Endothelial cell (in vitro differentiated cells): ENCODE data around the gene VTN. TPM values are rescaled to one million over a fixed set of nuclear protein-coding genes. Genes with fewer than 3 reads are reported as not detected.

ENCODE experiments used
- DNase-seq: peaks from one replicate; pipeline ENCODE4 v3.0.0; 2021; ENCODE audit warnings: low spot score
- H3K27ac Mint-ChIP-seq: one replicate; pipeline ENCODE4 v1.8.0; 2021; ENCODE audit warnings: mixed read lengths, inconsistent platforms; ENCODE audit not compliant: unreplicated experiment
- H3K27me3 Mint-ChIP-seq: one replicate; pipeline ENCODE4 v1.8.0; 2021; ENCODE audit warnings: mild to moderate bottlenecking, moderate library complexity, mixed read lengths, inconsistent platforms; ENCODE audit not compliant: unreplicated experiment
- H3K36me3 Mint-ChIP-seq: one replicate; pipeline ENCODE4 v1.8.0; 2021; ENCODE audit warnings: mild to moderate bottlenecking, low read depth, mixed read lengths, inconsistent platforms; ENCODE audit not compliant: unreplicated experiment
- H3K4me1 Mint-ChIP-seq: one replicate; pipeline ENCODE4 v1.8.0; 2021; ENCODE audit warnings: mild to moderate bottlenecking, mixed read lengths, inconsistent platforms; ENCODE audit not compliant: unreplicated experiment
- H3K4me3 Mint-ChIP-seq: one replicate; pipeline ENCODE4 v1.8.0; 2021; ENCODE audit warnings: mild to moderate bottlenecking, mixed read lengths, inconsistent platforms; ENCODE audit not compliant: unreplicated experiment
- H3K9me3 Mint-ChIP-seq: one replicate; pipeline ENCODE4 v1.8.0; 2021; ENCODE audit warnings: mixed read lengths, inconsistent platforms; ENCODE audit not compliant: unreplicated experiment
- CTCF ChIP-seq: fragments of 200-600 bp; sonication (generic); IDR thresholded peaks from one replicate; pipeline ENCODE4 v1.5.0; 2021; ENCODE audit warnings: antibody characterized with exemption; ENCODE audit not compliant: unreplicated experiment
- total RNA-seq: library from RNA; stranded (reverse); fragmentation: NEBNext Ultra II Directional; extraction: Animal tissue kit (Norgen Biotek cat#: 25700); gene quantifications from one replicate; pipeline ENCODE4 v1.2.1, GENCODE V29; 2021; ENCODE audit not compliant: unreplicated experiment

The VTN gene
- total RNA-seq, 1 donor from 2014 or later, result not detected

- peak; percentile 70 for DNase-seq
- TF ChIP-seq CTCF, result no peak
- H3K36me3 Mint-ChIP-seq, result peaks cover 25% of the 10 kb centered on the region
- peak overlapping the region; percentile 99 for H3K4me3 Mint-ChIP-seq
- H3K27me3 Mint-ChIP-seq, result peaks cover 26% of the 10 kb centered on the region
- no peaks in the 10 kb centered on the region for H3K9me3 Mint-ChIP-seq
- H3K27ac Mint-ChIP-seq, result peak overlapping the region; percentile 100
- H3K4me1 Mint-ChIP-seq, result peaks cover 60% of the 10 kb centered on the region
Measured at GRCh38 chr17:28335959-28336871, 33.9 kb downstream of the VTN start.

- Mint-ChIP-seq H3K4me3 (peak within 1 kb of the TSS; percentile 99), H3K4me1 (peaks cover 60% of the 10 kb centered on the region), H3K27me3 (peaks cover 26% of the 10 kb centered on the region), H3K36me3 (peaks cover 27% of the 10 kb centered on the region), H3K27ac (peak within 1 kb of the TSS; percentile 100), H3K9me3 (no peaks in the 10 kb centered on the region)
- TF ChIP-seq CTCF, result no peak
- DNase-seq, result peak; percentile 96
Measured at GRCh38 chr17:28335201-28335958, 34.7 kb downstream of the VTN start, which contains the start of the genes IFT20 and TNFAIP1. IFT20 (minus strand) TSS chr17:28335472; CDS start chr17:28331985, 3,487 bp downstream. TNFAIP1 (plus strand) TSS chr17:28335761; CDS start chr17:28339522, 3,761 bp downstream.

GRCh38 chr17:28334666-28335200 is 35.4 kb downstream of the VTN start:
- H3K27me3 Mint-ChIP-seq, result peaks cover 26% of the 10 kb centered on the region
- no peak for TF ChIP-seq CTCF
- peak overlapping the region; percentile 100 for H3K27ac Mint-ChIP-seq
- H3K4me3 Mint-ChIP-seq, result peak overlapping the region; percentile 99
- peaks cover 60% of the 10 kb centered on the region for H3K4me1 Mint-ChIP-seq
- H3K9me3 Mint-ChIP-seq, result no peaks in the 10 kb centered on the region
- peaks cover 27% of the 10 kb centered on the region for H3K36me3 Mint-ChIP-seq
- no peak for DNase-seq

- Mint-ChIP-seq H3K4me3 (peak overlapping the region; percentile 99), H3K9me3 (no peaks in the 10 kb centered on the region), H3K27ac (peak overlapping the region; percentile 100), H3K36me3 (peaks cover 27% of the 10 kb centered on the region), H3K4me1 (peaks cover 58% of the 10 kb centered on the region), H3K27me3 (peaks cover 24% of the 10 kb centered on the region)
- peak; percentile 24 for DNase-seq
- no peak for TF ChIP-seq CTCF
Measured at GRCh38 chr17:28334171-28334570, 35.9 kb downstream of the VTN start.
